NCI-H345 treated with DMSO at 0.1 percent for 48 hours (cell line): Measurements from ENCODE around the gene RFX2.
"Not testable (repeated sequence)": the region's sequence is repeated elsewhere in the genome, so short reads cannot be mapped to it uniquely, and the experiment has no call there.

ENCODE experiments used
- DNase-seq: peaks from one replicate; lab custom pipeline; 2025; ENCODE audit not compliant: unreplicated experiment; lab: John Stamatoyannopoulos, UW

Gene RFX2

GRCh38 chr19:5993648-5994358, 116.5 kb downstream of the RFX2 start:
- DNase-seq: no peak

GRCh38 chr19:5993201-5993600, 117.1 kb downstream of the RFX2 start:
- DNase-seq: no peak

GRCh38 chr19:5992756-5993155, 117.5 kb downstream of the RFX2 start:
- no peak for DNase-seq

GRCh38 chr19:5991244-5991838, 119.0 kb downstream of the RFX2 start:
- DNase-seq: no peak

GRCh38 chr19:5990289-5990797, 120.0 kb downstream of the RFX2 start:
- peak; percentile 46 for DNase-seq

GRCh38 chr19:5989388-5990074, 120.8 kb downstream of the RFX2 start:
- no peak for DNase-seq

GRCh38 chr19:5988517-5989387, 121.5 kb downstream of the RFX2 start:
- no peak for DNase-seq

- peak; percentile 87 for DNase-seq
These were observed 123.1 kb downstream of the RFX2 start for GRCh38 chr19:5987077-5987818.

- not testable (repeated sequence) for DNase-seq
These were observed 124.5 kb downstream of the RFX2 start for GRCh38 chr19:5985837-5986236.

- no peak for DNase-seq
These were observed 125.1 kb downstream of the RFX2 start for GRCh38 chr19:5985098-5985783.

GRCh38 chr19:5984600-5984999, 125.7 kb downstream of the RFX2 start:
- DNase-seq: no peak

GRCh38 chr19:5983367-5983955, 126.8 kb downstream of the RFX2 start:
- DNase-seq: no peak

GRCh38 chr19:5978606-5979552, 131.4 kb downstream of the RFX2 start:
- DNase-seq: no peak

GRCh38 chr19:5977785-5978605, 132.3 kb downstream of the RFX2 start, which contains the start of gene RANBP3:
RANBP3 (minus strand) TSS chr19:5978140; CDS start chr19:5978082, 58 bp downstream.
- peak; percentile 99 for DNase-seq

GRCh38 chr19:5977222-5977784, 133.0 kb downstream of the RFX2 start:
- DNase-seq: no peak

- no peak for DNase-seq
These were observed 133.5 kb downstream of the RFX2 start for GRCh38 chr19:5976768-5977167.

- no peak for DNase-seq
These were observed 134.9 kb downstream of the RFX2 start for GRCh38 chr19:5975388-5975728.
